GM23248 (cell line): ENCODE measurements around the gene KAT14.

ENCODE experiments used
- EZH2 ChIP-seq: fragments of 200-600 bp; sonication (generic); IDR thresholded peaks from 2 replicates; pipeline ENCODE4 v1.6.1; 2018; ENCODE audit warnings: antibody characterized with exemption, mild to moderate bottlenecking; ENCODE audit not compliant: insufficient read depth, poor library complexity, severe bottlenecking
- EZH2phosphoT487 ChIP-seq: fragments of 200-600 bp; sonication (generic); IDR thresholded peaks from 2 replicates; pipeline ENCODE4 v1.6.1; 2018; ENCODE audit warnings: antibody characterized with exemption, moderate library complexity, mild to moderate bottlenecking, low read depth; ENCODE audit not compliant: insufficient read depth

DNA sequence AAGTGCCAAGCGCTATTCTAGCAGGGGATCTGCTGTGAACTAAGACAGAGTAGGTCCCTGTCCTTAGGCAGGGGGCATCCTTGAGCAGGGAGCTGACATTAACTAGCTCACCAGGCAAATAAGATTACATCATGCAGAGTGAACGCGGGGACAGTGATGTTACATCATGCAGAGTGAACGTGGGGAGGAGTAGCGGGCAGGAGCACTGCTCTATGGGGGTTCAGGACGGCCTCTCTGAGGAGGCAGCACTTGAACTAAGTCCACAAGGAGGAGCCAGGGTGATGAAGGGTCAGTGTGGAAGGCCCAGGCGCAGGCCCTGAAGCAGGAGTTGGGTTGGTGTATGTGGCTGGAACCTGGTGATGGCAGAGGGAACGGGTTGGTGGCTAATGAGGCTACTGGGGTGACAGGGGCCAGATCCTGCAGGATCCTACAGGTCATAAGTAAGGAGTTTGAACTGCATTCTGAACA is 38.7 kb downstream of the KAT14 start:
- TF ChIP-seq EZH2phosphoT487, result no peak
- no peak for TF ChIP-seq EZH2
